Heart left ventricle (tissue), 16 donors: Measurements from ENCODE around the gene ECD. TPM values are rescaled to one million over a fixed set of nuclear protein-coding genes. Genes with fewer than 3 reads are reported as not detected.

Experiments used
- ATAC-seq, 4 donors: fragments of 200-7000 bp; cut with Tn5 transposase; one replicate each; pipeline ENCODE4 v1.9.1; 2020 to 2022; ENCODE audit warnings: moderate library complexity in 4 of 4, mild to moderate bottlenecking in 3 of 4, moderate number of reproducible peaks in 1 of 4
- DNase-seq, 5 donors: peaks; one replicate each; pipeline ENCODE4 v3.0.0-alpha.2; 2020
- H3K27ac ChIP-seq, 12 donors: fragments of 200-600 bp; sonication (generic) in 4 of 12; one replicate each; pipeline versions ENCODE4 v1.5.0 to v1.8.0; 2016 to 2022; ENCODE audit warnings: mild to moderate bottlenecking in 2 of 12
- H3K27me3 ChIP-seq, 9 donors: fragments of 200-600 bp; sonication (generic) in 2 of 9; one replicate each; pipeline versions ENCODE4 v1.5.1 to v1.8.0; 2016 to 2022; ENCODE audit warnings: mild to moderate bottlenecking in 3 of 9
- H3K36me3 ChIP-seq, 9 donors: fragments of 200-600 bp; sonication (generic) in 2 of 9; one replicate each; pipeline versions ENCODE4 v1.5.0 to v1.8.0; 2018 to 2022; ENCODE audit warnings: mild to moderate bottlenecking in 2 of 9
- H3K4me1 ChIP-seq, 12 donors: fragments of 200-600 bp; sonication (generic) in 4 of 12; one replicate each; pipeline versions ENCODE4 v1.5.0 to v1.8.0; 2016 to 2022; ENCODE audit warnings: mild to moderate bottlenecking in 3 of 12
- H3K4me3 ChIP-seq, 12 donors: fragments of 200-600 bp; sonication (generic) in 4 of 12; one replicate each; pipeline versions ENCODE4 v1.5.0 to v1.8.0; 2017 to 2022; ENCODE audit warnings: mild to moderate bottlenecking in 9 of 12, moderate library complexity in 4 of 12
- H3K9me3 ChIP-seq, 12 donors: fragments of 200-600 bp; sonication (generic) in 4 of 12; one replicate each; pipeline versions ENCODE4 v1.5.0 to v1.8.0; 2016 to 2022; ENCODE audit warnings: mild to moderate bottlenecking in 1 of 12
- POLR2A ChIP-seq, 2 donors: fragments of 450-650 bp; IDR thresholded peaks; one replicate each; pipeline ENCODE4 v1.6.1; 2017; ENCODE audit warnings: antibody characterized with exemption in 2 of 2, mild to moderate bottlenecking in 2 of 2, moderate library complexity in 2 of 2
- WGBS, 4 donors: extraction: QIAGEN DNeasy Blood & Tissue Kit in 2 of 4; methylation state at CpG; one replicate each; pipeline versions ENCODE4 v1.1.5 to v1.1.7; 2013 to 2018; 5-methylcytosine and 5-hydroxymethylcytosine counted together
- intact Hi-C, 10 donors: fragments of 100-400 bp; cut with DNase I; formaldehyde crosslinking; loops; one replicate each; pipeline versions ENCODE4 v1.11.1 to v1.14.2; 2022
- long read RNA-seq, 3 donors: library from polyadenylated mRNA; unstranded; transcript quantifications; one replicate each; pipeline ENCODE4 v2.0.0, GENCODE V29; 2020 to 2021
- polyA plus RNA-seq, 2 donors: library from polyadenylated mRNA; stranded (reverse); fragments of 200-250 nt; gene quantifications; one replicate each; pipeline ENCODE4 v1.2.3, GENCODE V29; 2013
- total RNA-seq, 9 donors: library from RNA; depleted of rRNA in 2 of 9; stranded (reverse); fragments of >200 nt in 2 of 9; fragmentation: NEBNext Ultra II Directional in 3 of 9; extraction: Animal tissue kit (Norgen Biotek cat#: 25700) in 3 of 9; gene quantifications; one replicate each; pipeline versions ENCODE4 v1.1.0 to v1.2.4, GENCODE V29; 2016 to 2023
- TF ChIP-seq, protein P1 (sequence below), 12 donors: fragments of 200-600 bp; sonication (generic) in 4 of 12; IDR thresholded peaks; one replicate each; pipeline versions ENCODE4 v1.5.0 to v1.8.0; 2018 to 2022; ENCODE audit warnings: antibody characterized with exemption in 12 of 12, mild to moderate bottlenecking in 5 of 12
- donor health status: ischemic (EF 13 %, LVEDD 7.1; RV severe dilation, severe dysfunction).
- donor health status: healthy with polysubstance abuse.
- donor health status: DM: no; HTN: yes; CAD: no.
- donor health status: DM: no; HTN: no; CAD: no.
- donor health status: ischemic (EF 25% LVEDD 6.9; RV normal size, moderate dysfunction).
- donor health status: ischemic (EF 25% LVEDD 5.7; RV mildly dilated, moderate dysfunction).
- donor health status: healthy.
- donor health status: DM: yes; HTN: yes; CAD: no.
- donor health status: ischemic (EF 35%, LVEDD 5.7; RV mildly dilated, moderate dysfunction).
- donor health status: nonischemic (EF 11% LVEDD 7.7; RV severe dilation, severe dysfunction).
- donor health status: DM: yes; HTN: yes; CAD: no.
- donor health status: PGD.
- donor health status: ischemic (EF 29% LVEDD 5.4; RV normal size, mild dysfunction).
- donor health status: nonischemic (EF 23%, LVEDD 6.1; RV moderate dilation, normal function).

Gene ECD
- total RNA-seq (10 to 100 TPM; 13.3 to 21.9 (median 18.4) TPM), polyA plus RNA-seq (1 to 10 TPM; 7.5 to 9.3 TPM)
- long read RNA-seq, donor 1, transcript ECD-201 (14 exons, 3,069 nt), result major isoform, 18 of 21 reads
- long read RNA-seq, donor 1, partial matches to known transcripts, result 3 of 21 reads
- long read RNA-seq, donor 1, other reads (novel, unspliced or antisense), result 0 of 21 reads
- long read RNA-seq, donor 2, transcript ECD-201 (14 exons, 3,069 nt), result major isoform, 57 of 65 reads
- long read RNA-seq, donor 2, partial matches to known transcripts, result 3 of 65 reads
- long read RNA-seq, donor 2, other reads (novel, unspliced or antisense), result 5 of 65 reads
- long read RNA-seq, donor 3, transcript ECD-201 (14 exons, 3,069 nt), result major isoform, 10 of 20 reads
- long read RNA-seq, donor 3, partial matches to known transcripts, result 2 of 20 reads
- long read RNA-seq, donor 3, other reads (novel, unspliced or antisense), result 8 of 20 reads

DNA sequence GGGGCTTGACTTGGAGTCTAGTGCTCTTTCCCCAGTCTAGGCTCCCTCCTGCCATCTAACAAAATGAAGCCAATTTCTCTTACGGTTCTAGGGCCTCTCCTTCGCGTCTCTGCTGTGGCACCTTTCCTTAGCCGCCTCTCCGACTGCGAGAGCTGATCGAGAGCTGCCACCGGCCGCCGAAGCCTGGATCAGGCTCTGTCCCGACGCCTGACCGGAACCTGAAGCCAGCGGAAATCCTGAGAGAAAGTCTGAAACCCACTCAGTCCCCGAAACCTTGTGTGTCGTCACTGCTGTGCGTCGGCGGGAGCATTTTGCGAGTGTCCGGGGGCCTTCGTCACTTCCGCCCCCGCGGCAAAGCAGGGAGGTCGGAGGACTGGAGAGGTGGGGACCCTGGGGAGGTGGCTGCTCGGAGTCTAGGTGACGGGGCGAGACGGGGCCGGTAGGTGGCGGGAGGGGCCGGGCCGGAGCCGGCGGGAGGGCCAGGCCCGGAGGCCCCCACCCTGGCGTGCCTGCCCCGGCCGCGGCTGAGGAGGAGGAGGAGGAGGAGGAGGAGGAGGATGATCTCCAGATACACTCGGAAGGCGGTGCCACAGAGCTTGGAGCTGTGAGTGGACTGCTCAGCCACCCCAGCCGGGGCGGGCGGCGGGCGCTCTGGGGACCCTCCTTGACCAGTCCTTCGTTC, at the start of gene ECD, which contains the start of gene FAM149B1:
Gene ECD (minus strand): TSS at position 226 of the 682 bp plus-strand sequence. CDS start 4,071 bp downstream, outside the sequence.
Gene FAM149B1 (plus strand): TSS at position 337 of the 682 bp plus-strand sequence. CDS start 221 bp downstream, at position 558.
- Histone ChIP-seq H3K36me3 (peaks cover 0 to 26% (median 12%) of the 10 kb centered on the region in 9 donors), H3K27me3 (no peaks in the 10 kb centered on the region), H3K4me1 (peaks cover 0 to 50% (median 31%) of the 10 kb centered on the region in 12 donors), H3K27ac (peak within 1 kb of the TSS; percentile 80 to 97 (median 94)), H3K4me3 (peak within 1 kb of the TSS; percentile 71 to 98 (median 82)), H3K9me3 (no peaks in the 10 kb centered on the region)
- intact Hi-C loops, result loop anchor here in 6 of 10 donors (5.0 to 10.0 kb wide), 6 partner anchors 53 to 803 kb away; partner anchors contain the start of genes P4HA1 (in 3 of the 6), MRPS16 (in 1 of the 6) and NUDT13 (in 1 of the 6)
- ATAC-seq (peak; percentile 92 to 99 (median 98)), DNase-seq (peak; percentile 94 to 96 (median 95))
- TF ChIP-seq, protein P1, sequence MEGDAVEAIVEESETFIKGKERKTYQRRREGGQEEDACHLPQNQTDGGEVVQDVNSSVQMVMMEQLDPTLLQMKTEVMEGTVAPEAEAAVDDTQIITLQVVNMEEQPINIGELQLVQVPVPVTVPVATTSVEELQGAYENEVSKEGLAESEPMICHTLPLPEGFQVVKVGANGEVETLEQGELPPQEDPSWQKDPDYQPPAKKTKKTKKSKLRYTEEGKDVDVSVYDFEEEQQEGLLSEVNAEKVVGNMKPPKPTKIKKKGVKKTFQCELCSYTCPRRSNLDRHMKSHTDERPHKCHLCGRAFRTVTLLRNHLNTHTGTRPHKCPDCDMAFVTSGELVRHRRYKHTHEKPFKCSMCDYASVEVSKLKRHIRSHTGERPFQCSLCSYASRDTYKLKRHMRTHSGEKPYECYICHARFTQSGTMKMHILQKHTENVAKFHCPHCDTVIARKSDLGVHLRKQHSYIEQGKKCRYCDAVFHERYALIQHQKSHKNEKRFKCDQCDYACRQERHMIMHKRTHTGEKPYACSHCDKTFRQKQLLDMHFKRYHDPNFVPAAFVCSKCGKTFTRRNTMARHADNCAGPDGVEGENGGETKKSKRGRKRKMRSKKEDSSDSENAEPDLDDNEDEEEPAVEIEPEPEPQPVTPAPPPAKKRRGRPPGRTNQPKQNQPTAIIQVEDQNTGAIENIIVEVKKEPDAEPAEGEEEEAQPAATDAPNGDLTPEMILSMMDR (IDR thresholded peaks at IDR 0.05), result peak in 4 of 12 donors; percentile 21 to 36 (median 26)
- peak; percentile 76 to 95 for TF ChIP-seq POLR2A (IDR thresholded peaks at IDR 0.05)
- WGBS, 4 donors, result 0 to 1% (median 1%) methylated on average over 43 to 49 of the region's 49 CpGs

DNA sequence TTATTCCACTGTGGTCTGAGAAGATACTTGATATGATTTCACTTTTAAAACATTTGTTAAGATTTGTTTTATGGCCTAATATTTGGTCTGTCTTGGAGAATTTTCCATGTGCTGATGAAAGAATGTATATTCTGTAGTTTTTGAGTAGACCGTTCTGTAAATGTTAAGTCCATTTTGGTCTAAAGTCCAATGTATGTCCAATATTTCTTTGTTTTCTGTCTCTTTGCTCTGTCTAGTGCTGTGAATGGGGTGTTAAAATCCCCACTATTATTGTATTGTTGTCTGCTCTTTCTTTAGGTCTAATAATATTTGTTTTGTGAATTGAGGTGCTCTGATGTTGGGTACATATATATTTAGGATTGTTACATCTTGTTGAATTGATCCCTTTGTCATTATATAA, 47.9 kb upstream of the ECD start:
- intact Hi-C loops, result no loop called here
- no peaks in the 10 kb centered on the region for H3K4me1 ChIP-seq
- 95 to 100% (median 97%) methylated on average over 1 of the region's 1 CpG for WGBS, 4 donors
- no peak overlapping the region for H3K4me3 ChIP-seq
- no peaks in the 10 kb centered on the region for H3K9me3 ChIP-seq
- no peak overlapping the region for H3K27ac ChIP-seq
- TF ChIP-seq, protein P1 (IDR thresholded peaks at IDR 0.05), result no peak
- TF ChIP-seq POLR2A (IDR thresholded peaks at IDR 0.05), result no peak
- ATAC-seq (no peak), DNase-seq (no peak)
- no peaks in the 10 kb centered on the region for H3K27me3 ChIP-seq
- H3K36me3 ChIP-seq, result peaks cover 0 to 51% (median 37%) of the 10 kb centered on the region in 9 donors

DNA sequence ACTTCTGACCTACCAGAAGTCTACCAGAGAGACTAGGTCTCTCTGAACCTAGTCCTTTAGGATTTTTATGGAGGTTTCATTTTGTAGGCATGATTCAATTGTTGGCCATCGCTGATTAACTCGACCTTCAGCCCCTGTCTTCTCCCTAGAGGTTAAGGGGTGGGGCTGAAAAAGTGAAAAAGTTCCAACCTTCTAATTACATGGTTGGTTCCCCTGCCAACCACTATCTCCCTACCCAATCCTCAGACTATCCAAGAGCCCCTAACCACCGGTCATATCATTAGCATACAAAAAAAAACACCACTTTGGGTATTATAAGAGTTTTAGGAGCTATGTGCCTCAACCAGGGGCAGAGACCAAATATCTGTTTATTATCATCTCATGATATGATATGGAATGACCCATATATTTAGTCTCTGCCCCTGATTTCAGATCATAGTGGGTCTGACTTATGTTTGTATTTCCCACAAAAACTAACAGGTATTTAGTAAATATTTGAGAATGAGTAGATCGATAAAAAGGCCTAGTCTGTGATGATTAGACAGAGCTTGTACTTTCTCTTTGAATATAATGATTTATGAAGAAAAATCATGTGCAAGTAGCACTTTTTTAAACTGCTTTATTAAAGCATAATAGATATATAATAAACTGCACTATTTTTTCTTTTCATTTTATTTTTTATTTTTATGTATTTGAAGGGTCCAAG, 43.5 kb upstream of the ECD start:
- WGBS, 4 donors, result 78 to 84% (median 80%) methylated on average over 4 of the region's 4 CpGs
- peaks cover 0 to 49% (median 27%) of the 10 kb centered on the region in 9 donors for H3K36me3 ChIP-seq
- peaks cover 0 to 3% (median 0%) of the 10 kb centered on the region in 12 donors for H3K9me3 ChIP-seq
- intact Hi-C loops, result no loop called here
- TF ChIP-seq, protein P1 (IDR thresholded peaks at IDR 0.05), result no peak
- TF ChIP-seq POLR2A (IDR thresholded peaks at IDR 0.05), result no peak
- no peaks in the 10 kb centered on the region for H3K27me3 ChIP-seq
- no peak for ATAC-seq
- peaks cover 0 to 6% (median 0%) of the 10 kb centered on the region in 12 donors for H3K4me1 ChIP-seq
- DNase-seq, result no peak
- no peak overlapping the region for H3K27ac ChIP-seq
- no peak overlapping the region for H3K4me3 ChIP-seq
